ENCODE data around the gene IRAK1. TPM values are rescaled to one million over a fixed set of nuclear protein-coding genes. Genes with fewer than 3 reads are reported as not detected.
A peak's percentile ranks its signal among the peaks of the same experiment; 100 is the strongest.

The IRAK1 gene
- total RNA-seq, 1 donor from 2014 or later, result 89.4 TPM

DNA sequence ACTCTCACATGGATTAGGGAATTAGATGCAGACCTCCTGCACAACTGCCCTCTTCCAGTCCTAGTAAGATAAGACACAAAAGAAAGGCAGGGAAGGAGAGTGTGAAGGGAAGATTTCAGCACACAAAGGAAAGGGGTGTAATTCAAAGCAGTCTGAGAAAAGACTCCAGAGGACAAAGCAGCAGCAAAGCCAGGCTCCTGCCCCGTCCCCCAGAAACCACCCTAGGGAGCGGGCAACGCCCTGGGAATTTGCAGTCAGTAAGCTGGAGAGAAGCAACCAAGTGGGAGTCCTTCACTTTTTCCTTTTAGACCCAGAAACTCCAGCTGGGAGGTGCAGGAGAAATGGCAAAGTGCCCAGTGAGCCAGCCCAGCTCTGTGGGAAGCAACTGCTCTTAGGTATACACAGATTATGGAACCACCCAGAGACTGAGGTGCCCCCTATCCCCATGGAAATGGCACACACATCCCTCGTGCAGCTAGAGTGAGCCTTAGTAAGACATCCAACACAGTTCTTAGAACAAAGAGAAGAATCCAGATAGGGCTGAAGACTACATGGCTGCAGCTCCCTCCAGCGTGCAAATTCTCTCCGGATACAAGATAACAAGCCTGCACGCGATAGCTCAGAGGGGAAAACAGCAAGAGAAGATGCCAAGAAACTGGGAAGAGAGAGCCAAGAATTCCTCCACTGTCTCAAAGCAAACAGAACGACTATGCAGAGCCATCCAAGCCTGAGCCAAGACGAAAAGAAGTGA is 26.5 kb upstream of the IRAK1 start:
- intact Hi-C loops (cut with DNase I), result no loop called here
- Histone ChIP-seq H3K4me3 (no peak overlapping the region), H3K27me3 (no peaks in the 10 kb centered on the region), H3K36me3 (no peaks in the 10 kb centered on the region), H3K4me1 (peaks cover 23% of the 10 kb centered on the region), H3K9me3 (no peaks in the 10 kb centered on the region), H3K27ac (peak overlapping the region; percentile 42)
- ATAC-seq (peak; percentile 51), DNase-seq (no peak)
- TF ChIP-seq, protein P1, sequence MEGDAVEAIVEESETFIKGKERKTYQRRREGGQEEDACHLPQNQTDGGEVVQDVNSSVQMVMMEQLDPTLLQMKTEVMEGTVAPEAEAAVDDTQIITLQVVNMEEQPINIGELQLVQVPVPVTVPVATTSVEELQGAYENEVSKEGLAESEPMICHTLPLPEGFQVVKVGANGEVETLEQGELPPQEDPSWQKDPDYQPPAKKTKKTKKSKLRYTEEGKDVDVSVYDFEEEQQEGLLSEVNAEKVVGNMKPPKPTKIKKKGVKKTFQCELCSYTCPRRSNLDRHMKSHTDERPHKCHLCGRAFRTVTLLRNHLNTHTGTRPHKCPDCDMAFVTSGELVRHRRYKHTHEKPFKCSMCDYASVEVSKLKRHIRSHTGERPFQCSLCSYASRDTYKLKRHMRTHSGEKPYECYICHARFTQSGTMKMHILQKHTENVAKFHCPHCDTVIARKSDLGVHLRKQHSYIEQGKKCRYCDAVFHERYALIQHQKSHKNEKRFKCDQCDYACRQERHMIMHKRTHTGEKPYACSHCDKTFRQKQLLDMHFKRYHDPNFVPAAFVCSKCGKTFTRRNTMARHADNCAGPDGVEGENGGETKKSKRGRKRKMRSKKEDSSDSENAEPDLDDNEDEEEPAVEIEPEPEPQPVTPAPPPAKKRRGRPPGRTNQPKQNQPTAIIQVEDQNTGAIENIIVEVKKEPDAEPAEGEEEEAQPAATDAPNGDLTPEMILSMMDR (IDR thresholded peaks at IDR 0.05), result no peak

DNA sequence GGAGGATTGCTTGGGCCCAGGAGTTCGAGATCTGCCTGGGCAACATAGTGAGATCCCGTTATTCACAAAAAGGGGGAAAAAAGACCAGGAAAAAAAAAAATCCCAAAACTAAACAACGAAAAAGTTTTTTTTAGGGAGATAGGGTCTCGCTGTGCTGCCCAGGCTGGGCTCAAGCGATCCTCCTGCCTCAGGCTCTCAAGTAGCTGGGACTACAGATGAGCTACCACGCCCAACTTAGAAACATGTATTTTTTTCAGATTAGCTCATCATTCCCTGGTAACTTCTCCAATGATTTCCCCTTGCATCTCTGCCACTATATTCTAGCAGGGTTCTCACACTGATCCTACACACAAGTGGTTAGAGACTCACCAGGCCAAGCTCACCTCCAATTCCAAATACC is 24.4 kb upstream of the IRAK1 start:
- Histone ChIP-seq H3K4me1 (peaks cover 16% of the 10 kb centered on the region), H3K27ac (peak overlapping the region; percentile 24), H3K36me3 (no peaks in the 10 kb centered on the region), H3K27me3 (no peaks in the 10 kb centered on the region), H3K9me3 (no peaks in the 10 kb centered on the region), H3K4me3 (no peak overlapping the region)
- TF ChIP-seq, protein P1 (IDR thresholded peaks at IDR 0.05), result no peak
- intact Hi-C loops (cut with DNase I), result no loop called here
- no peak for DNase-seq
- no peak for ATAC-seq

GRCh38 chrX:154043003-154043763 is 23.5 kb upstream of the IRAK1 start:
- H3K4me1 ChIP-seq, result peaks cover 14% of the 10 kb centered on the region

GRCh38 chrX:154040863-154041262 is 21.2 kb upstream of the IRAK1 start:
- Histone ChIP-seq H3K27me3 (no peaks in the 10 kb centered on the region), H3K27ac (peak overlapping the region; percentile 36), H3K4me3 (no peak overlapping the region), H3K9me3 (no peaks in the 10 kb centered on the region), H3K36me3 (no peaks in the 10 kb centered on the region), H3K4me1 (peaks cover 10% of the 10 kb centered on the region)
- TF ChIP-seq, protein P1 (IDR thresholded peaks at IDR 0.05), result no peak
- ATAC-seq, result peak; percentile 49
- DNase-seq, result no peak
- intact Hi-C loops (cut with DNase I), result no loop called here

More at GRCh38 chrX:154043003-154043763, 23.5 kb upstream of the IRAK1 start:
- H3K27me3 ChIP-seq, result no peaks in the 10 kb centered on the region
- no peak overlapping the region for H3K4me3 ChIP-seq
- intact Hi-C loops (cut with DNase I), result no loop called here
- TF ChIP-seq, protein P1 (IDR thresholded peaks at IDR 0.05), result no peak
- ATAC-seq (no peak), DNase-seq (no peak)
- no peaks in the 10 kb centered on the region for H3K36me3 ChIP-seq
- no peaks in the 10 kb centered on the region for H3K9me3 ChIP-seq
- H3K27ac ChIP-seq, result no peak overlapping the region

GRCh38 chrX:154040307-154040756 is 20.6 kb upstream of the IRAK1 start:
- H3K27ac ChIP-seq, result peak overlapping the region; percentile 36
- DNase-seq, result no peak
- H3K9me3 ChIP-seq, result no peaks in the 10 kb centered on the region
- H3K4me1 ChIP-seq, result peaks cover 10% of the 10 kb centered on the region
- H3K4me3 ChIP-seq, result no peak overlapping the region
- ATAC-seq, result peak; percentile 83
- H3K36me3 ChIP-seq, result no peaks in the 10 kb centered on the region
- no peaks in the 10 kb centered on the region for H3K27me3 ChIP-seq
- TF ChIP-seq, protein P1 (IDR thresholded peaks at IDR 0.05), result no peak
- intact Hi-C loops (cut with DNase I), result no loop called here
